HG02885 (cell line): ENCODE results near the gene RCOR3.
"Not testable (repeated sequence)": the region's sequence is repeated elsewhere in the genome, so short reads cannot be mapped to it uniquely, and the experiment has no call there.

ENCODE experiments used
- ATAC-seq: cut with Tn5 transposase; IDR thresholded peaks from one replicate; pipeline ENCODE4 v1.9.1; 2021; ENCODE audit warnings: mild to moderate bottlenecking; ENCODE audit not compliant: unreplicated experiment, poor library complexity

Gene RCOR3

DNA sequence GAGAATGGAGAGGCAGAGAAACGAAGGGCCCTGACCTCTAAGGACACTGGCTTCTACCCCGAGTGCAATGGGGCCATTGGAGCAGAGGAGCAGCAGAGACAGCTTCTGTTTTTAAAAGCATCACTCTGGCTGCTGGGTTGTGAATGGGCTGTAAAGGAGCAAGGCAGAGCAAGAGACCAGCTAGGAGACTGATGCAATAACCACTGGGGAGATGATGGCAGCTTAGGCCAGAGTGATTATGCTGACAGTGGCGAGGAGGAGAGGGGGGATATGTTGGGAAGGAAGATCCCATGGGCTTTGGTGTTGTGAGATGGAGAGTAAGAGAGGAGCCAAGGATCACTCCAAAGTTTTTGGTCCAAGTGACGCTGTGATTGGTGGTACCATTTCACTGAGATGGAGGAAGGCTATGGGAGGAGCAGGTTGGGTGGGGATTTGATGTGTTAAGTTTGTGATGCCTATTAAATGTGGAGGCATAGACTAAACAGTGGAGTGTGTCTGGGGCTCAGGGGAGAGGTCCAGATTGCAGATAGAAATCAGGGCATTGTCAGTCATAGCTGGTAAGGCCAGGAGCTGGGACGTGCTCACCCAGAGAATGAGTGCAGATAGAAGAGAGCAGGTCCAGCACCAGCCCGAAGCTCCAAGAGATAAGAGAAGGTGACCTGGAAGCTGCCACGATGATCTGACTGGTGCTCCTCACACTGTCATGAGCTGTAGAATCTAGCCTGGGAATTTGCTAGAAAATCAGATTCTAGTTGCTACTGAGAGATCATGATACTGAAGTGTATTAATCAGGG is 78.5 kb downstream of the RCOR3 start:
- no peak for ATAC-seq

DNA sequence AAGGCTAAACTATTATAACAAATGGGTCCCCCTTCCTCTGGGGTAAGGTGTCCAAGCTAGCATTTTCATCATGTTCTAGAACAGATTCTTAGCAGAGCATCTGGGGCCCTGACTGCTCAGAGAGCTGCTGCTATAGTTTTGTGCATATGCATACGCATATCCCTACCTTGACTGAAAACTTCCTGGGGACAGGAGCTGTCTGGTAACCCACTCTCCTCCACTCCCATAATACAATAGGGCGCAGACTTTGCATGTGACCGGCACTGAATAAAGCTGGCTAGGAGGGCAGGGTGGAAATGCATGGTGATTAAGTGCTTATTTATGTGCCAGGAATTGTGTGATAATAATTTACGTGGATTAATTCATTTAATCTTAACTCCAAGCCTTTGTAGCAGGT is 79.1 kb downstream of the RCOR3 start:
- ATAC-seq, result no peak

DNA sequence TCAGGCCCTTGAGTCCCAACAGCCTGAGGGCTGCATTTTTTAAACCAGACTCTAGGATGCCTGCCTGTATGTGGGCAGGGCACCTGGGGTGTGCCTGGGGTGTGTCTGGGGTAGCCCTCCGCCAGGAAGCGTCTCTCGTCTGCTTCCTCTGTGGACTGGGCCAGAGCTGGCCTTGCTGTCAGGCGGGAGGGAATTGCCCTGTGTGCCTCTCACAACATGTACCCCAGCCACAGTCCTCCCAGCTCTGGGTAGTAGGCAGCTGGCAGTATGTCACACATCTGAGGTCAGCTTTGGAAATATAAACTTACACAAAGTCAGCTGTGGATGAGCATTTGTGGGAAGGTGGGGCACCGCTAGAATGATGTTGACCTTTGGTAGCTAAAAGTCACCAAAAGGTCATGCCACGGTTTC is 80.5 kb downstream of the RCOR3 start:
- ATAC-seq, result no peak

GRCh38 chr1:211340622-211341507 is 81.7 kb downstream of the RCOR3 start:
- no peak for ATAC-seq

DNA sequence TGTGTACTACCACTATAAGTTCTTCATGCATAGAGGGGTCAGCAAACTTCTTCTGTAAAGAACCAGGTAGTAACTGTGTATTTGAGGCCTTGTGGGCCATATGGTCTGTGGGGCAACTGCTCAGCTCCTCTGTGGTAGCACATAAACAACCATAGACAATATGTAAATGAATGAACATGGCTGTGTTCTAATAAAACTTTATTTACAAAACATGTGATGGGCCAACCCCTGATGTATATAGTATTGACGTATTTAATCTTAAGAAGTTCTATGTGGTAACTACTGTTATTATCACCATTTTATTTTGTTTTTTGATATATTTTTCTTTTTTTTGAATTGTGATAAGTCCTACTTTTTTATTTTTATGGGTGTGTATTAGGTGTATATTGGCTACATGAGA is 82.8 kb downstream of the RCOR3 start:
- ATAC-seq, result no peak

DNA sequence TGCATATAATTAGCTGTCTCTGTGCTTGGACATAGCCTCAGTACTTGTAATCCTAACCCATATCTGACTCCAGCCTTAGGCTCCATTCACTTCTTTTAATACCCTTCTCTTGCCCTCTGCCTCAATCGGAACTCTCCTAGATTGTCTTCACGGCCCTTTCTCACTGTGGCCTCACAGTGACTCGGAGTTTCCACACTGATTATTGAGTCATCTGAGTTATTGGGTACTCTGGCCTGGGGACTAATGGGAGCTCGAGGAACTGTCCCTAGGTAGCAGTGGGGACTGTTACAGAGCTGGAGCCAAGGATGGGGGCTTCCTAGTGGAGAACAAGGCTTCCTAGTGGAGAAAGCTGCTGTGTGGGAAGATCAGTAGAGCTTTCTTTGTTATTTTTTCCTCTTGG is 84.4 kb downstream of the RCOR3 start:
- ATAC-seq, result no peak

GRCh38 chr1:211344152-211344618 is 85.0 kb downstream of the RCOR3 start:
- ATAC-seq, result no peak

- no peak for ATAC-seq
Measured at GRCh38 chr1:211345719-211346118, 86.6 kb downstream of the RCOR3 start.

DNA sequence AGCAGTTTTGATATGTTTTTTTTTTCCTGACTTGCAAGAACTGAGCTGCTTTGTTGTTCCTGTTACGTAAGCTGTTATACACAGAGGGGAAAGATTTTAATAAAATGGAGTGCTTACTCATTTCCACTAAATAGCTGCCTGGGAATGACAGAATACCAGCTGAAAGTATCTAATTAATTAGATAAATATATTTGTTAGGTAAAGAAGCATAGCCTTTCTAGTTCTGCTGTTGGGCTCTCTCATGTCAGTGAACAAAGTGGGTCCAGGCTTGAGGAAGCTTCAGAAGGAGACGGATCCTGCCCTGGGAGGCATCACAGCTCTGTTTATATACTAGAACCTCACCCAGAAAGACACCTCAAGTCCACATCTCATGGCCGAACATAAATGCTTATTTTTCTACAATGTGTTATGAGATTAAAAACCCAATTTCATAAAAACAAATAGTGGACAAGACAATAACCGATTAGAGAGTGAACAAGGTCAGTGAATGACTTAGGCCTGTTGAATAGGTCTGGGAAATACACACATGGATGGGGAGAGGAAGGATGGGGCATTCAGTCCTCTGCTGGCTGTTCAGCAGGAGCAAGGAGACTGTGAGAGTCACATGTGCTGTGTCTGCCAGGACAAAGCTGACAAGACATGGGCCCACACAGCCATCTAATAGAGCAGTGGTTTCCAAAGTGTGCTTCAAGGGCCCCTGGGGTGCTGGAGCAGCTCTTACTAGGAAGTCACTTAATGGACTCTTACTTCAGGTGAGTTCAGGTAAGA is 88.1 kb downstream of the RCOR3 start:
- ATAC-seq, result no peak

- ATAC-seq, result no peak
Measured at GRCh38 chr1:211348547-211348946, 89.4 kb downstream of the RCOR3 start.

DNA sequence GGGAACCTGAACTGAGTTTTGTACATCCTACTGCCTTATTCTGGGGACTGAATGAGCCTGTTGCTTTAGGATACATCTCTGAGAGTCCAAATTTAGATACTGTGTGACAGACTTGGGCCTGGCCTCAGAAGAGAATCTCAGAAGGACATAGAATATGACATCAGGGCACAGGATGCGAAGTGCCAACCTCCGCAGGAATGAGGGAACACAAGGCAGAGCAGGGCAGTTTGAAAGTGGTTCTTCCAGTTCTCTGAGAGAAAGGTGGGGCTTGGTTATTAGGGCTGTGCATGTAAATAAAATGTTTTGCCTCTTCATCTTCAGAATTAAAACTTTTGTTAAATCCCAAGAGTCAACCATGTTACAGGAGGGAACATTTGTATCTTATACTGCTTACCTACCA is 90.6 kb downstream of the RCOR3 start:
- ATAC-seq, result no peak

- ATAC-seq, result not testable (repeated sequence)
Measured at GRCh38 chr1:211352055-211352454, 92.9 kb downstream of the RCOR3 start.

DNA sequence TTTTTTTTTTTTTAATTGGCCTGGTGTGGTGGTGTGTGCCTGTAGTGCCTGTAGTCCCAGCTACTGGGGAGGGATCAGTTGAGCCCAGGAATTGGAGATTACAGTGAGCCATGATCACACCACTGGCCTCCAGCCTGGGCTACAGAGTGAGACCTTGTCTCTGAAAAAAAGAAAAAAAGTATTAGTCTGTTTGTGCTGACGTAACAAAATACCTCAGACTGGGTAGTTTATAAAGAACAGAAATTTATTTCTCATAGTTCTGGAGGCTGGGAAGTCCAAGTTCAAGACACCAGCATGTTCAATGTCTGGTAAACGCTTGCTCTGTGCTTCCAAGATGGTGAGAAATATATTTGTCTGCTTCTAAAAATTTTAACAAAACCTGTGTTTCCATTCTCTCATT is 93.3 kb downstream of the RCOR3 start:
- ATAC-seq, result no peak

- peak; percentile 92 for ATAC-seq
Measured at GRCh38 chr1:211352985-211353515, 93.9 kb downstream of the RCOR3 start.

DNA sequence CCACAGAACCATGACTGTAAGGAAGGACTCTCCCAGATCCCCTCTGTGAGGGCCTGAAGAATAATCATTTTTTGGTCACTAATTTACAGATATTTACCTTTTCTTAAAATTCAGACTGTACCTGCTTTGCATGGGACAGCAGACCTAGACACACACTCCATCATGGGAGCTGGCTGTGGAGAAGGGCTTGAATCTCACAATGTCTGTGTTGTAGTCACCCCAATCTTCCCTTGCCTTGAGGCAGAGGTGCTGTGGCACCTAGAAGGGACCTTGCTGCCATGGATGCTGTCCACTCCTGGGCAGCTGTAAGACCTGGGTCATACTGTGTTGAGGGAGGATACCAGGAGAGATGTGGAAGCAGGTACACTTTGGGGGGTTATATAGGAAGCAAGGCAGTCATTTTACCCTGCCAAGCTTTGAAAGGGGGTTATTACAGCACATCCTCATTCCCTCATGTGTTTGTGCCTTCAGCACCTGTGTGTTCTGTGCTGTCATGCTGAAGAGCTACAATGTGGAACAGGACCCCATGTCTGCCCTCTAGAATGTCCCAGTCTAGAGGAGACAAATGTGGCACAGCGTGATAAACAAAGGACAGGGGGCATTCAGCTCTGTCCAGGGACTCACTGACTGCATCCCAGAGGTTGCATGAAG is 94.5 kb downstream of the RCOR3 start:
- no peak for ATAC-seq

GRCh38 chr1:211355873-211356272 is 96.7 kb downstream of the RCOR3 start:
- no peak for ATAC-seq

DNA sequence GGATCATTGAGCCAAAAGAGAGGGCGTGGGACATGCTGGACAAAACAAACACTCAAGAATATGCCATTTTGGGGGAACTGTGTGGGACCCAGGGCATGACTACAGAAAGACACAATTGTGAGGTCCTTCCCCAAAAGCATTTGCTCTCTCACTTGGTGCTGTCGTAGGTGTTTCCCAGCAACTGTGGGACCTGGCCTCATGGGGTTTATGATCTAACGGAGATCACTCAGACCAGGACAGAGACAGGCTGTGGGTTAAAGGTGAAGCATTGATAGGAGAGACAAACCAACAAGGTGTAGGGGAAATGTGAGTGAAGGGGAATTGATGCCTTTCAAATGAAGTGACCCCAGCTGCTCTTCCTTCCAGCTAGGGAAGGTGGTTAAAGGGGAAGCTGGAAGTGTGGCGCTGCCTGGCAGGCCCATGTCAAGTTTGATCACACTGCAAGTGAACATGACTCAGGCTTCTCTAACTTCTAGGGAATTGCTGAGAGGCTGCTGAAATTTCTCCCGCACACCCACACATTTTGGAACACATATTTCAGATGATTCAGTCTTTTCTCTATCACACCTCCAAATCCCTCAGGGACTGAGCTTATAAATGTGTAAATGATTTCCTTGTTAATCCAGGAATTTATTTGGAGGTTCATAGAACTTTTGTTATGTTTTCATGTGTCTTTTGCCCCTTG is 97.7 kb downstream of the RCOR3 start:
- ATAC-seq, result no peak

DNA sequence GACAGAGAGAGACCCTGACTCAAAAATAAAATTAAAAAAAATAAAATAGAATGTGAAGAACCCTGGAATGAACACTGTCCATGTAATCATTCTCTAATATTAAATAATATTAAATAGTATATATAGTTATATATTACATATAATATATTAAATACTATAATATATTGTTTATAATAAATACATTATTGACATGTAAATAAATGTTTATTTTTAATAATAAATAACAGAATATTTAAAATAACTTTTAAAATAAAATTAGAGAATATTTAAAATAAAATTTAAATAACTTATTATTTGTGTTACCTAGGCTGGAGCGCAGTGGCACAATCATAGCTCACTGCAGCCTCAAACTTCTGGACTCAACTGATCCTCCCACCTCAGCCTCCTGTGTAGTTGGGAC is 99.5 kb downstream of the RCOR3 start:
- no peak for ATAC-seq

DNA sequence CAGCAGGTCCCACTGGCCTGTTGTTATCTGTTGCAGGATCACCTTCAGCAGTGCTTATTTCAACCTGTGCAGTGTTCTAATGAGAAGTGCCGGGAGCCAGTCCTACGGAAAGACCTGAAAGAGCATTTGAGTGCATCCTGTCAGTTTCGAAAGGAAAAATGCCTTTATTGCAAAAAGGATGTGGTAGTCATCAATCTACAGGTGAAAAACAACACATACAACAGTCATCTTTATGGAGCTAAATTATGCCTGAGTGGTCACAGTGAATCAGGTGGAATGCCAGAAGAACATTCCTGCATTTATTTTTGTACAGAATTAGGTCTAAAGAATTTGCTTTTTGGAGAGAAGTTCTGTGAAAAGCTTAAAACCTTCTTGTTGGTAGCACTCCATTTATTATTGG is 100.7 kb downstream of the RCOR3 start:
- no peak for ATAC-seq
